Urinary bladder (tissue), 4 donors: ENCODE measurements around the gene PTPRA. TPM values are rescaled to one million over a fixed set of nuclear protein-coding genes. Genes with fewer than 3 reads are reported as not detected.
A peak's percentile ranks its signal among the peaks of the same experiment; 100 is the strongest.

Experiments used
- DNase-seq: peaks from one replicate; pipeline ENCODE4 v3.0.0-alpha.2; 2015; ENCODE audit errors: extremely low spot score
- H3K27ac ChIP-seq: one replicate; pipeline ENCODE4 v1.5.1; 2013; ENCODE audit warnings: low read depth, mild to moderate bottlenecking, moderate library complexity
- H3K36me3 ChIP-seq: one replicate; pipeline ENCODE4 v1.6.1; 2013; ENCODE audit warnings: mild to moderate bottlenecking, moderate library complexity; ENCODE audit not compliant: insufficient read depth
- H3K4me1 ChIP-seq: one replicate; pipeline ENCODE4 v1.6.1; 2013; ENCODE audit warnings: mild to moderate bottlenecking, moderate library complexity; ENCODE audit not compliant: insufficient read depth
- H3K4me3 ChIP-seq: one replicate; pipeline ENCODE4 v1.5.1; 2013; ENCODE audit warnings: low read depth, low read length
- WGBS: extraction: QIAGEN DNeasy Blood & Tissue Kit; methylation state at CpG from one replicate; pipeline ENCODE4 v1.1.7; 2013; 5-methylcytosine and 5-hydroxymethylcytosine counted together
- polyA plus RNA-seq: library from polyadenylated mRNA; stranded (reverse); fragments of 200-250 nt; gene quantifications from one replicate; pipeline ENCODE4 v1.2.3, GENCODE V29; 2013
- total RNA-seq: library from RNA; depleted of rRNA; stranded (reverse); fragments of >200 nt; gene quantifications from one replicate; pipeline ENCODE4 v1.2.3, GENCODE V29; 2014
- donor health status: healthy with polysubstance abuse.
- donor health status: healthy.

The PTPRA gene
- total and polyA plus RNA-seq, 2 donors: 52.6 to 139 TPM

DNA sequence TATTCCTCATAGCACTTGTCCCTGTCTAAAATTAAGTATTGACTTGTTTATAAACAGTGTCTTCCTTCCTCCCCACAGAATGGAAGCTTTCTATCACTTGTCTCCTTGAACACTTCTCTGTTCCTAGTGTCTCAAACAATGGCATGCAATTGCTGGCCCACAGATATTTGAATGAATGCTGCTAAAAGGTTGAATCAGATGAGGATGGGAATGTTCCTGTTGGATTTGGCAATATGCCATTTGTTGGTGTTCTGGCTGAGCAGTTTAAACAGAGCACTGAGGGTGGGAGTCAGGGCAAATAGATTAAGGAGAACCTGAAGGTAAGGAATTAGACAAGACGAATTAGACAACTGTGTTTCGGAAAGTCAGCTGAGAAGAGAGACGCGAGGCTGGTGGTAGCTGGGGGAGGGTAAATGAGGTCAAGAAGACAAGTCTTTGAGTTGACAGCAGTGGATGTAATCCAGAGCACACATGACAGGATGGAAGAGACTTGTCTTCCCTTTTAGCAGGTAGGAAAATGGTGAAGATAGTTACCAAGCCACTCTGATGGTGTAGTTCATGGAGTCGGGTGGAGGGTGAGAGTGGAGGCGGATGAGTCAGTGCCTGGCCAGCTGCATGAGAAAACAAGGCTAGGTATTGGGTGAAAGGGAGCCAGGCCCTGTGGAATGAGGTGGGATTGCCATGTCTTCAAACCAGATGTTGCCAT lies 111.8 kb downstream of the PTPRA start:
- 83% methylated on average over 6 of the region's 6 CpGs for WGBS
- DNase-seq: no peak

DNA sequence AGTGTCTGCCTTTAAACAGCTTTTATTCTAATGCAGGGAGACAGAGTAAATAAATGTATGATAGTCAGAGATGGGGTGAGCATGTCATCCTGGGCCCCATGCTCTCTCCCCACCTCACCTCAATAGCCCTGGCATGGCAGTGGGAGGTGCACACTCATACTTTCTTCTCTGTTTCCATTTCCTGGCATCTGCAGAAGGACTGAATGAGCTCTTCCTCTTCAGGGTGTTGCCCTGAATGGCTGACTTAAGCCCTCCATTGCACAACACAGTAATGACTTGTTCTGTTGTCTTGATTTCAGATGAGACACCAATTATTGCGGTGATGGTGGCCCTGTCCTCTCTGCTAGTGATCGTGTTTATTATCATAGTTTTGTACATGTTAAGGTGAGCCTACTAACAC lies 113.2 kb downstream of the PTPRA start:
- no peak overlapping the region for H3K27ac ChIP-seq
- no peaks in the 10 kb centered on the region for H3K4me1 ChIP-seq
- no peak for DNase-seq
- WGBS: 89% methylated on average over 2 of the region's 2 CpGs
- H3K36me3 ChIP-seq: peaks cover 2% of the 10 kb centered on the region
- H3K4me3 ChIP-seq: no peak overlapping the region

More for the DNA sequence above, 111.8 kb downstream of the PTPRA start:
- Histone ChIP-seq H3K4me1 (no peaks in the 10 kb centered on the region), H3K27ac (no peak overlapping the region), H3K36me3 (peaks cover 2% of the 10 kb centered on the region), H3K4me3 (no peak overlapping the region)

DNA sequence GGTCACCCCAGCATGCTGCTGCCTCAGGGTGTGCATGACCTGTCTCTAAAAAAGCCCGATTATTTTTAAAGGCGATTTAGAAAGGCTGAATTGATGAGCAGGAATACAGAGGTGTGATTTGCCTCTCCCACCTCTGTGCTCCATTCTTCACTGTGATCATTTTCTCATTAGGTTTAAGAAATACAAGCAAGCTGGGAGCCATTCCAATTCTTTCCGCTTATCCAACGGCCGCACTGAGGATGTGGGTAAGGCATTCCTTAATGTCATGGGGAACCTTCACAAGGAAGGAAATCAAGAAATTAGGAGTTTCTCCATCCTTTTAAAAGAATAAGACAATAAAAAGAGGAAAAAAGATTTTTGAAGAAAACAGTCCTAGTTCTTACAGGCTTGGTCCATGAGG lies 114.6 kb downstream of the PTPRA start:
- H3K4me1 ChIP-seq: no peaks in the 10 kb centered on the region
- 89% methylated on average over 5 of the region's 5 CpGs for WGBS
- peaks cover 2% of the 10 kb centered on the region for H3K36me3 ChIP-seq
- no peak overlapping the region for H3K27ac ChIP-seq
- H3K4me3 ChIP-seq: no peak overlapping the region
- no peak for DNase-seq

DNA sequence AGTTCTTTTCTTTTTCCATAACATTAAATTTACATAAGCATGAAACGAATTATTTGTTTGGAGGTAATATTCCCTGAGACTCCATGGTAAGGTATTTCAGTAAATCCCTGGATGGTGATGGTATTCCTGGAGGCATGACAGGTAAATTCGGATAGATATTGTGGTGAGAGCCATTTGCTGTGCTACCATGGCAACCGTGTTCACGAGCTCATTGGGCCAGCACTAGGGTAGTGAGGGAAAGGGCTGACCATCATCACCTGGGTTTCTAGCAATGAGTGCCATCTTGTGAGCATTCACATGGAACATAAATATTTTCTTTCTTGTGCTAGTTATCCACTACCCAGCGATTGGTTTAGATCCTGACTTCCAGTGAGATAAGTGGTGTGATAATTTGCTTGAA lies 118.3 kb downstream of the PTPRA start:
- H3K4me1 ChIP-seq: no peaks in the 10 kb centered on the region
- H3K4me3 ChIP-seq: no peak overlapping the region
- 87% methylated on average over 5 of the region's 5 CpGs for WGBS
- no peak overlapping the region for H3K27ac ChIP-seq
- peaks cover 6% of the 10 kb centered on the region for H3K36me3 ChIP-seq
- DNase-seq: no peak

DNA sequence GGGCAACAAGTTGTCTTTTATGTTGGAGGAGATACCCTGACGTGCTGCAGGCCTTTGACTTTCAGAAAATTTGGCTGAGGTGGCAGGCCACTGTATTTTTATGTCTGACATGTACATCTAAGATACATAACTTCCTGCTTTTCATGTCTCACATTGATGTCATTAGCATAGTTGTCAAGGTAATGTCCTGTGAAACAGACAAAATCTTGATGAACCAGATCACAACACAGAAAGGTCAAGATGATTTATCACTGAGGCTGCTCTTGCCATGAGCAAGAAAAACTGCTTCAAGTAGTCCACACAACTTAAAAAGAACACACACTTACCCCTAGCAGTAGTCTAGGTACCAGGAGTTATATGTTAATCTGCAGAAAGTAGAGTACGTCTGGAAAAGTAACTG lies 120.0 kb downstream of the PTPRA start:
- DNase-seq: no peak
- no peak overlapping the region for H3K27ac ChIP-seq
- H3K4me3 ChIP-seq: no peak overlapping the region
- H3K36me3 ChIP-seq: peaks cover 6% of the 10 kb centered on the region
- 92% methylated on average over 2 of the region's 2 CpGs for WGBS
- H3K4me1 ChIP-seq: no peaks in the 10 kb centered on the region

DNA sequence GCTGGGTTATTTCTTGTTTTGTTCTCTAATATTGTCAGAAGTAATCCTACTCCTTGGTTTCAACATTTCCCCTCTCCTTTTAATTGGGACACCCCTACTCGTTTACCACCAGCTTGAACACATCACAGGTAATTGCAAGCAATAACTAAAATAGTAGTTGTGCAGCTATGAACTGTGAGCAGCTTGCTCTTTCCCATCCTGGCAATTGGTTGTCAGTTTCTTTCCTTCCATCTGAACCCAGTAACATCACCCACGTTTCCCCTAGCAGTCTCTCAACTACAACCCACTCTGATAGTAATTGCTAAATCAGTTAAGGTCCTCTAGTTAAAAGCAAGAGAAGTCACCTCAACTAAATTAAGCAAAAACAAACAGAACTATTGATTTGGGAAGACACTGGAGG lies 122.5 kb downstream of the PTPRA start:
- Histone ChIP-seq H3K4me1 (no peaks in the 10 kb centered on the region), H3K27ac (no peak overlapping the region), H3K36me3 (peaks cover 5% of the 10 kb centered on the region), H3K4me3 (no peak overlapping the region)
- no peak for DNase-seq
- 74% methylated on average over 2 of the region's 2 CpGs for WGBS

DNA sequence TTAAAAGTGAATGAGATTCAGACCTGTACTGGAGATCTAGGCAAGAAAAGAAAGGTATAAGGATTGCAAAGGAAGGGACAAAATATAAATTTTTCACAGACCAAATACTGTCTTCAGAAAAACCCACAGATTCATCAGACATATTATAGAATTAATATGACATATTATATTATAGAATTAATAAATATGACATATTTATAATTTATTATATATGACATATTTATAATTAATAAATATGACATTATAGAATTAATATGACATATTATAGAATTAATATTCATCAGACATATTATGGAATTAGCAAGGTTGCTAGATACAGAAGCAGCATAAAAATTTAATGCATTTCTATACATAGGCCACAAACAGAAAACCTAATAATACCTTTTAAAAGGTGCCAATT lies 125.4 kb downstream of the PTPRA start:
- no peak overlapping the region for H3K27ac ChIP-seq
- H3K36me3 ChIP-seq: peaks cover 4% of the 10 kb centered on the region
- no peak for DNase-seq
- no peak overlapping the region for H3K4me3 ChIP-seq
- no peaks in the 10 kb centered on the region for H3K4me1 ChIP-seq

DNA sequence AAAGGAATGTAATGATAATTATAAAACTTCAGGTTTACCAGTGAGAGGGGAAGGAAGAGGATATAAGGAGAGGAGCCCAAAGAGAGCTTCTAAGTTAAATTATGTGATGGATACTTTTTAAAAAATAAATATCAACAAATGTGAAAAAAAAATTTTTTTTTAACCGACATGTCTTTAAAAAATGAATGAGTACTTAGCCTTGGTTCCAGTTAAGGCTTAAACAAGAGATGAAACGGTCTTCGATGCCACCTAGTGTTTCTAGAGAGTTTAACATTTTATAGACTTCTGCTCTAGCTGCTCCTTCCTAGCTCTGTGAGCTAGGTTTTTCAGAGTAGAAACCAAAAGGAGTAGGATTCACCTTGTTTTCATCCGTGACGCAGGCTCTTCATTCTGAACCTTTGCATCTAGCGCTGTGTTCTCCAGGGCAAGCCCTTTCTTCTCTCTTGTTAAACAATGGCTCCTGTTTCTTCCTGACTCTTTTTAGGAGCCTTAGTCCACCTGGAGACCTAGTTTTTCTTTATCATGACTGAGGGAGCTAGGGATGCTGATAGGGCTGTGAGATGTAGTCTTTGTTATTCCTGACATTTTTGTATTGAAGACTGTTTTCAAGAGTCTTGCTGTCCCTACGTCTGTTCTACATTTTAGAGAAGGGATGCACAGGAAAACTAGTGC lies 127.7 kb downstream of the PTPRA start:
- no peaks in the 10 kb centered on the region for H3K4me1 ChIP-seq
- H3K27ac ChIP-seq: no peak overlapping the region
- peak; percentile 29 for DNase-seq
- peaks cover 2% of the 10 kb centered on the region for H3K36me3 ChIP-seq
- no peak overlapping the region for H3K4me3 ChIP-seq
- 43% methylated on average over 7 of the region's 7 CpGs for WGBS

DNA sequence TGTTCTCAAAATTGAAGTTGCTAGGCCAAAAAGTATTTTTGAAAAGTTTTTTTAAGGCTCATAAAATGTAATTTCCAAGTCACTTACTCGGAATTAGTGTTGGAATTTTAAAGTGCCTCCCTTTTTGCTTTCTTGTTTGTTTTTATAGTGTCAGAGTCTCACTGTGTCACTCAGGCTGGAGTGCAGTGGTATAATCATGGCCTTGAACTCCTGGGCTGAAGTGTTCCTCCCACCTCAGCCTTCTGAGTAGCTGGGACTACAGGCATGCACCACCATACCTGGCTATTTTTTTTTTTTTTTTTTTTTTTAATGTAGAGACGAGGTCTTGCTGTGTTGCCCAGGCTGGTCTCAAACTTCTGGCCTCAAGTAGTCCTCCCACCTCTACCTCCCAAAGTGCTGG lies 130.1 kb downstream of the PTPRA start:
- no peak for DNase-seq
- Histone ChIP-seq H3K36me3 (peaks cover 5% of the 10 kb centered on the region), H3K4me1 (no peaks in the 10 kb centered on the region), H3K4me3 (no peak overlapping the region), H3K27ac (no peak overlapping the region)
- 86% methylated on average over 2 of the region's 2 CpGs for WGBS

DNA sequence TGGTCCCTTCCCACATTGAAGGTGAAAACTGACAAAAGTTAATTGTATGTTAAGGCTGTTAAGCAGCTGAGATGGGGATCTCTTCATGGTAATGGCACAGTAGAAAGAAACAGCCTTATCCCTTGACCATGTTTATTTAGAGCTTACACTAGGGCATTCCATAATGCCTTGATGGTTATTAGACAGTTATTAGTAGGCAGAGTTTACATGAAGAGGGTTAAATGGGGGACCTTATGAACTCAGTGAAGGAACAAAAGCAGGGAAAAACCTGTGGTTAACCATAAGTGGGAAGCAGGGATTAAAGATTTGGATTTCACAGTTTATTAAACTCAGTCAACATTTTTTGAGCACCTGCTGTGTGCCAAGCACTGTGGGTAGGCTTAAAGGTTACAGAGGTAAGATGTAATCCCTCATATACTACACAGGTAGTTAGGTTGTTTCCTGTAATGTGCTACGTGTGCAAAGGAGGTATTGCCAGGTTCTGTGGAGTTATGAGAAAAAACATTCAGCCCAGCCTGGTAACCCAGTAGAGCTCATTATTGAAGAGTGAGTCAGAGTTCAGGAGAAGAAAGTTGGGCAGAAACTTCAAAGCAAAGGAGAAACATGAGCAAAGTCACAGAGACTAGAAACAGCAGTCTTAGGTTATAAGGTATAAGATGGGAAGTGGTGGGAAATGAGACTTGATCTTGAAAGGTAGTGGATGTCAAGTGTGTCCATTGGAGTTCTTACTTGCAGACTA lies 137.9 kb downstream of the PTPRA start:
- H3K4me1 ChIP-seq: no peaks in the 10 kb centered on the region
- DNase-seq: peak; percentile 7
- no peak overlapping the region for H3K27ac ChIP-seq
- no peak overlapping the region for H3K4me3 ChIP-seq
- WGBS: 19% methylated on average over 1 of the region's 1 CpG
- peaks cover 5% of the 10 kb centered on the region for H3K36me3 ChIP-seq

DNA sequence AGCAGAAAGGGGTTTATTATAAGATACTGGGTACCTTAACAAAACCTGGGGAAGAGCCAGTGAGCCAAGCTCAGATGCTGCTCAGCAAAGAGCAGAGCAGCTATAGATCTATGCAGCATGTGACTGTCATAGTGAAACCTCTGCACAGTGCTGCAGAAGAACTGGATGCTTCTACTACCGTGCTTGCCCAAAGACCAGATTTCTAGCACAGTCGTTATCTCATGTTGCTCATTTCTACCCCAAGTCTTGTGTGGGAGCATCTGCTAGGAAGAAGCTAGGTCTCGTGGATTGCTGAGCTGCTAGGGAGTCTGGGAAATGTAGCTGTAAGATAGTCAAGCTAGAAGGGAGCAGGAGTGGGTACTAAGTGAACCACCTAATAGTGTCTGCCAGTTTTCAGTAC lies 138.5 kb downstream of the PTPRA start:
- H3K36me3 ChIP-seq: peaks cover 3% of the 10 kb centered on the region
- DNase-seq: no peak
- no peak overlapping the region for H3K27ac ChIP-seq
- no peak overlapping the region for H3K4me3 ChIP-seq
- no peaks in the 10 kb centered on the region for H3K4me1 ChIP-seq
- WGBS: 87% methylated on average over 3 of the region's 3 CpGs

DNA sequence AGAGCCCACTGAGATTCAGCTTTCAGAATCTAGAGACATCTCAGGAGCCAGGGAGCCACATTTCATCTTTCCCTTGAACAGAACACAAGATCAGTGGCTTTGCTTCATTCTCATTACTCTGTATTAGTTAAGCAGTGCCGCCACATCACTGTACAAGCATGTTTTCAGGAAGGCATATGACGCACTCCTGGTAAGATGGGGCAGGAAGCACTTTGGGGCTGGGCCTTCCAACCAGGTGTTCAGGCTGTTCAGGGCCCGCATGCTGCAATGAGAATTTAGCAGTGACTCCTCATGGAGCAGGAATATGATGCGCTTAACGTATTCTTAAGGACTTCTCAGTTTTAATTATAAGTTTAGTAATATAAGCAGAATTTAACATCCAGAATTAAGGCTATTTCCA lies 140.5 kb downstream of the PTPRA start:
- no peak for DNase-seq
- no peak overlapping the region for H3K27ac ChIP-seq
- WGBS: 97% methylated on average over 5 of the region's 5 CpGs
- H3K4me3 ChIP-seq: no peak overlapping the region
- no peaks in the 10 kb centered on the region for H3K36me3 ChIP-seq
- no peaks in the 10 kb centered on the region for H3K4me1 ChIP-seq

DNA sequence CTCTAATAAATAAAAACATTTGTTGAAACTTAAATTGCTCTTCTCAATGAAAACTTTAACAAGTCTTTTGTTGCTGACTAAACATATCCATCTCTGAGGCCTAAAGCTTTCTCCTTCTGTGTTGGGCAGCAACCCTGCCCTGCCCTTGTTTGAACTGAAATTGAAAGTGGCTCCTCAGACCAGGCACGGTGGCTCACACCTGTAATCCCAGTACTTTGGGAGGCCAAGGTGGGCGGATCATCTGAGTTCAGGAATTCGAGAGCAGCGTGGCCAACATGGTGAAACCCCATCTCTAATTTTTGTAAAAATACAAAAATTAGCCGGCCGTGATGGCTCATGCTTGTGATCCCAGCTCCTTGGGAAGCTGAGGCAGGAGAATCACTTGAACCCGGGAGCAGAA lies 140.9 kb downstream of the PTPRA start:
- H3K4me1 ChIP-seq: no peaks in the 10 kb centered on the region
- WGBS: 97% methylated on average over 7 of the region's 7 CpGs
- H3K36me3 ChIP-seq: no peaks in the 10 kb centered on the region
- DNase-seq: no peak
- no peak overlapping the region for H3K27ac ChIP-seq
- no peak overlapping the region for H3K4me3 ChIP-seq

DNA sequence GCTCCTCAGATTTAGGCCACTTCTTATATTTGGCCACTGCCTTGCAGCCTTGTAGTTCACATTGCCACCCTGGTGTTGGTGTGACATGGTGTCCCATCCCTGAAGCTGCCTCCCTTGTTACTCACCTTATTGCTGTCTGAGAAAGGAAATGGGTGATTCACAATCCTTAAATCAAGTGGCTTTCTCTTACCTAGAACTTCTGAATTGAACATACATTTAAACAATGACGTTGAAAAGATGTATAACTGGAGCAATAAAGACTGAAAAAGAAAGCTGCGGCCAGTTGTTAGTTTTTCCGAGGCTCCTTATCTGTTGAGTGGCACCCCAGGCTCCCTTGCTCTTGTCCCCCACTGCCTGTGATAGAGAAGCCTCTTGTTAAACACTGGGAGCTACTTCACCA lies 141.4 kb downstream of the PTPRA start:
- Histone ChIP-seq H3K4me1 (no peaks in the 10 kb centered on the region), H3K27ac (no peak overlapping the region), H3K36me3 (no peaks in the 10 kb centered on the region), H3K4me3 (no peak overlapping the region)
- no peak for DNase-seq
- 87% methylated on average over 3 of the region's 3 CpGs for WGBS
